ENCODE measurements around the gene KRTAP19-8. TPM values are rescaled to one million over a fixed set of nuclear protein-coding genes. Genes with fewer than 3 reads are reported as not detected.

KRTAP19-8 gene
- total RNA-seq, 1 donor from 2014 or later: not detected

DNA sequence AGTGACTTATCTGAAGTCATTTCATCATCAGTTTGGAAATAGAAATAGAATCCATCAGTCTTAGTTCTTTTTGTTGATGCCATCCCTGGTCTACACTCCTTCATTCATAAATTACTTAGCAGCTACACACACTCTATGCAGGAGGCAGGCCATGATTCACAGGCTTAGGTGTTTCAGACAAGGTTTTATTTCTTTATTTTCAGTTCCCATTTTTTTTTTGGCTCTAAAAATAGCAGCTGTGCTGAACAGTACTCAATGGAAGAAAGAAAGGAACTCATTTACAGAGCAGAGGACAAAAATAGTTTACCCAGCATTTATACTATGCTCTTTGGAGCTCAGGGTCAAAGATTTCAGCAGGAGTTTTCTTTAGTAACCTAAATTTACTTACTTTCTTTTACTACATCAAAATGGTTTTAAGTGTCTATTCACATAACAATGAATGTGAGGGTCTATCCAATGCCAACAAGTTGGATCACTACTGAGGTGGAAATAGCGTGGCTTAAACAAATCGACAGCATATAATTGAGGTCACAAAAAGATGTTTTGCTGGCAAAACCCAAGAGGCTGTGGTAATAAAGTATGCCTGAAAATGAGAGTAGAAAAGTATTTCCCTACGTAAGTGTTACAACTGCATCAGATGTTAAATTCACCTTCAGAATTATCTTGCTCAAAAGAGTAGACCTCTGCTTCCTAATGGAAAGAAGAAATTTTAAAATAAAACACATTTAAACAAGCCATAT is 7.7 kb downstream of the KRTAP19-8 start:
- TF ChIP-seq POLR2AphosphoS5 (IDR thresholded peaks at IDR 0.05; ENCODE audit: insufficient read depth in 1 of 2, low read depth in 1 of 2) (no peak), POLR2A (IDR thresholded peaks at IDR 0.05) (no peak)
- TF ChIP-seq, protein P1, sequence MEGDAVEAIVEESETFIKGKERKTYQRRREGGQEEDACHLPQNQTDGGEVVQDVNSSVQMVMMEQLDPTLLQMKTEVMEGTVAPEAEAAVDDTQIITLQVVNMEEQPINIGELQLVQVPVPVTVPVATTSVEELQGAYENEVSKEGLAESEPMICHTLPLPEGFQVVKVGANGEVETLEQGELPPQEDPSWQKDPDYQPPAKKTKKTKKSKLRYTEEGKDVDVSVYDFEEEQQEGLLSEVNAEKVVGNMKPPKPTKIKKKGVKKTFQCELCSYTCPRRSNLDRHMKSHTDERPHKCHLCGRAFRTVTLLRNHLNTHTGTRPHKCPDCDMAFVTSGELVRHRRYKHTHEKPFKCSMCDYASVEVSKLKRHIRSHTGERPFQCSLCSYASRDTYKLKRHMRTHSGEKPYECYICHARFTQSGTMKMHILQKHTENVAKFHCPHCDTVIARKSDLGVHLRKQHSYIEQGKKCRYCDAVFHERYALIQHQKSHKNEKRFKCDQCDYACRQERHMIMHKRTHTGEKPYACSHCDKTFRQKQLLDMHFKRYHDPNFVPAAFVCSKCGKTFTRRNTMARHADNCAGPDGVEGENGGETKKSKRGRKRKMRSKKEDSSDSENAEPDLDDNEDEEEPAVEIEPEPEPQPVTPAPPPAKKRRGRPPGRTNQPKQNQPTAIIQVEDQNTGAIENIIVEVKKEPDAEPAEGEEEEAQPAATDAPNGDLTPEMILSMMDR (IDR thresholded peaks at IDR 0.05): no peak
- intact Hi-C loops (cut with DNase I): no loop called here
- Histone ChIP-seq H3K4me1 (no peaks in the 10 kb centered on the region), H3K4me3 (no peak overlapping the region), H3K36me3 (no peaks in the 10 kb centered on the region), H3K27ac (no peak overlapping the region), H3K27me3 (no peaks in the 10 kb centered on the region), H3K9me3 (no peaks in the 10 kb centered on the region)
- no peak for DNase-seq (ENCODE audit: extremely low spot score in 2 of 2)

GRCh38 chr21:31023680-31024079 is 14.6 kb downstream of the KRTAP19-8 start:
- DNase-seq (ENCODE audit: extremely low spot score in 2 of 2): no peak
- no peaks in the 10 kb centered on the region for H3K4me1 ChIP-seq
- no peaks in the 10 kb centered on the region for H3K27me3 ChIP-seq
- H3K36me3 ChIP-seq: no peaks in the 10 kb centered on the region
- intact Hi-C loops (cut with DNase I): no loop called here
- H3K4me3 ChIP-seq: no peak overlapping the region
- no peak overlapping the region for H3K27ac ChIP-seq
- TF ChIP-seq, protein P1 (IDR thresholded peaks at IDR 0.05): no peak
- TF ChIP-seq POLR2AphosphoS5 (IDR thresholded peaks at IDR 0.05; ENCODE audit: insufficient read depth in 1 of 2, low read depth in 1 of 2) (no peak), POLR2A (IDR thresholded peaks at IDR 0.05) (no peak)
- H3K9me3 ChIP-seq: no peaks in the 10 kb centered on the region

GRCh38 chr21:31022306-31022705 is 16.0 kb downstream of the KRTAP19-8 start:
- no peaks in the 10 kb centered on the region for H3K9me3 ChIP-seq
- TF ChIP-seq, protein P1 (IDR thresholded peaks at IDR 0.05): no peak
- no peak for TF ChIP-seq POLR2AphosphoS5 (IDR thresholded peaks at IDR 0.05; ENCODE audit: insufficient read depth in 1 of 2, low read depth in 1 of 2)
- no peak for TF ChIP-seq POLR2A (IDR thresholded peaks at IDR 0.05)
- no peak overlapping the region for H3K27ac ChIP-seq
- no peaks in the 10 kb centered on the region for H3K36me3 ChIP-seq
- intact Hi-C loops (cut with DNase I): no loop called here
- DNase-seq (ENCODE audit: extremely low spot score in 2 of 2): no peak
- H3K27me3 ChIP-seq: no peaks in the 10 kb centered on the region
- no peaks in the 10 kb centered on the region for H3K4me1 ChIP-seq
- no peak overlapping the region for H3K4me3 ChIP-seq

DNA sequence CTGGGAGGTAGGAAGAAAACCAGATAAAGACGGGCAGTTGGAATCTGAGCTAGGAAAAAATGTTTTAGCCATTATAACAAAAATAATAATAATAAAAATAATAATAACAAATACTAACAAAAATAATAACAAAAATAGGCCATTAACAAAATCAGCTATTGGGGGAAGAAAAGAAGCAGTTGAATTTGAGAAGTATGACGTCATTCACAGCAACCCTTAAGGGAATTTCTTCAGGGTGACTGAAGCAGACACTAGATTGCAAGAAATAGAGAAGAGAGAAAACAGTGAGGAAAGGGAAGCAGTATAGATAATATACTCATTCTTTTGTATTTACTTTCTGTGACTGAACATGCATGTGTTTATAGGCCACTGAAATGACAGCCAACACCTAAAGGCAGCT is 20.0 kb downstream of the KRTAP19-8 start:
- H3K9me3 ChIP-seq: no peaks in the 10 kb centered on the region
- H3K27me3 ChIP-seq: no peaks in the 10 kb centered on the region
- no peaks in the 10 kb centered on the region for H3K4me1 ChIP-seq
- TF ChIP-seq POLR2A (IDR thresholded peaks at IDR 0.05) (no peak), POLR2AphosphoS5 (IDR thresholded peaks at IDR 0.05; ENCODE audit: insufficient read depth in 1 of 2, low read depth in 1 of 2) (no peak)
- TF ChIP-seq, protein P1 (IDR thresholded peaks at IDR 0.05): no peak
- intact Hi-C loops (cut with DNase I): no loop called here
- no peak for DNase-seq (ENCODE audit: extremely low spot score in 2 of 2)
- H3K36me3 ChIP-seq: no peaks in the 10 kb centered on the region
- no peak overlapping the region for H3K4me3 ChIP-seq
- no peak overlapping the region for H3K27ac ChIP-seq

- Histone ChIP-seq H3K4me1 (no peaks in the 10 kb centered on the region), H3K27ac (no peak overlapping the region), H3K4me3 (no peak overlapping the region), H3K36me3 (no peaks in the 10 kb centered on the region), H3K27me3 (no peaks in the 10 kb centered on the region), H3K9me3 (no peaks in the 10 kb centered on the region)
- DNase-seq (ENCODE audit: extremely low spot score in 2 of 2): no peak
- TF ChIP-seq, protein P1 (IDR thresholded peaks at IDR 0.05): no peak
- TF ChIP-seq POLR2AphosphoS5 (IDR thresholded peaks at IDR 0.05; ENCODE audit: insufficient read depth in 1 of 2, low read depth in 1 of 2): no peak
- TF ChIP-seq POLR2A (IDR thresholded peaks at IDR 0.05): no peak
- intact Hi-C loops (cut with DNase I): no loop called here
Observed at GRCh38 chr21:31014891-31015290, 23.4 kb downstream of the KRTAP19-8 start.
